K562 (cell line): ENCODE measurements around the gene COX19. TPM values are rescaled to one million over a fixed set of nuclear protein-coding genes. Genes with fewer than 3 reads are reported as not detected.

Source experiments
- ATAC-seq: fragments of 200-7000 bp; cut with Tn5 transposase; 3 replicates; pipeline ENCODE4 v1.9.1; 2020; ENCODE audit warnings: moderate library complexity
- BruUV-seq: library from RNA; stranded (reverse); fragments of 400-500 nt; replicated peaks from 2 replicates; lab custom pipeline; 2021; lab: Mats Ljungman, UMichigan
- CTCF ChIA-PET: fragments of 300-600 bp; formaldehyde crosslinking; extraction: SDS; loops from one replicate; lab custom pipeline; 2021; ENCODE audit warnings: low intra/inter-chr PET ratio; lab: Yijun Ruan, JAX
- POLR2A ChIA-PET: fragments of 300-600, 350-650 bp; sonication (Branson Sonifier 250); formaldehyde crosslinking; extraction: SDS; loops from one replicate; lab custom pipeline; 2021; ENCODE audit warnings: antibody characterized with exemption, inconsistent platforms; lab: Yijun Ruan, JAX
- DNase-seq, 4 experiments: peaks; one replicate each; pipeline versions ENCODE4 v3.0.0 to v3.0.0-alpha.2; 2011 to 2018; ENCODE audit warnings: low spot score in 3 of 4, mixed read lengths in 3 of 4; ENCODE audit errors: extremely low read depth in 1 of 4
- FAIRE-seq: peaks from 2 replicates; lab custom pipeline; 2011; peaks lifted over from hg19 to GRCh38; lab: Jason Lieb, UNC
- H2AFZ ChIP-seq: 2 replicates; pipeline ENCODE4 v1.6.0; 2011; ENCODE audit warnings: low read depth, low read length, control low read depth, inconsistent platforms
- H3K27ac ChIP-seq: fragments of 200-600 bp; 3 replicates; pipeline ENCODE4 v1.8.0; 2011; ENCODE audit warnings: low read depth, mild to moderate bottlenecking, control low read depth, inconsistent platforms, low read length, moderate library complexity, mixed read lengths; ENCODE audit errors: extremely low read depth
- H3K27me3 ChIP-seq, 2 experiments: fragments of 300-600 bp in 1 of 2; 2 replicates in 1 of 2; 3 replicates in 1 of 2; pipeline versions ENCODE4 v1.6.0 to v1.8.0; 2011; ENCODE audit warnings: inconsistent platforms in 2 of 2, low read length in 2 of 2, mild to moderate bottlenecking in 1 of 2, mixed read lengths in 1 of 2, moderate library complexity in 1 of 2; ENCODE audit not compliant: control insufficient read depth in 2 of 2, insufficient read depth in 2 of 2
- H3K36me3 ChIP-seq: fragments of 300-600 bp; 3 replicates; pipeline ENCODE4 v1.8.0; 2011; ENCODE audit warnings: mild to moderate bottlenecking, low read length, inconsistent platforms; ENCODE audit not compliant: control insufficient read depth, insufficient read depth
- H3K4me1 ChIP-seq, 2 experiments: fragments of 200-600 bp in 1 of 2; replicated peaks in 1 of 2; 2 replicates in 1 of 2; 3 replicates in 1 of 2; pipeline versions ENCODE4 v1.5.1 to v1.8.0; 2011; ENCODE audit warnings: inconsistent platforms in 2 of 2, low read length in 2 of 2, mild to moderate bottlenecking in 1 of 2, mixed read lengths in 1 of 2, moderate library complexity in 1 of 2; ENCODE audit not compliant: control insufficient read depth in 2 of 2, insufficient read depth in 2 of 2
- H3K4me2 ChIP-seq: 2 replicates; pipeline ENCODE4 v1.6.1; 2011; ENCODE audit warnings: low read length, control low read depth, inconsistent platforms, mixed read lengths; ENCODE audit not compliant: insufficient read depth
- H3K4me3 ChIP-seq: fragments of 200-600 bp; sonication (generic), shearing (Covaris generic); 2 replicates; pipeline ENCODE4 v1.5.1; 2016; ENCODE audit warnings: control low read depth, inconsistent platforms
- H3K79me2 ChIP-seq: fragments of 200-600 bp; 3 replicates; pipeline ENCODE4 v1.8.0; 2011; ENCODE audit warnings: low read length, inconsistent platforms; ENCODE audit not compliant: control insufficient read depth, insufficient read depth
- H3K9ac ChIP-seq, 2 experiments: 2 replicates each; pipeline versions ENCODE4 v1.6.0 to v1.6.1; 2011; ENCODE audit warnings: low read depth in 2 of 2, low read length in 2 of 2, control low read depth in 1 of 2, inconsistent platforms in 1 of 2, mild to moderate bottlenecking in 1 of 2, mixed read lengths in 1 of 2; ENCODE audit not compliant: insufficient read depth in 1 of 2
- H3K9me1 ChIP-seq: one replicate; pipeline ENCODE4 v1.6.0; 2011; ENCODE audit warnings: inconsistent platforms, mild to moderate bottlenecking, low read length, moderate library complexity; ENCODE audit not compliant: control insufficient read depth, insufficient read depth
- H3K9me3 ChIP-seq: replicated peaks from 2 replicates; pipeline ENCODE4 v1.5.1; 2011; ENCODE audit warnings: low read depth, low read length, inconsistent platforms; ENCODE audit not compliant: control insufficient read depth, insufficient read depth
- H4K20me1 ChIP-seq: replicated peaks from 2 replicates; pipeline ENCODE4 v1.6.1; 2011; ENCODE audit warnings: low read length, inconsistent platforms, mixed read lengths; ENCODE audit not compliant: control insufficient read depth, insufficient read depth
- E2F6 ChIP-seq, 2 experiments: IDR thresholded peaks; 2 replicates each; pipeline ENCODE4 v1.6.1; 2011; ENCODE audit warnings: borderline replicate concordance in 1 of 2, control low read depth in 1 of 2, low read depth in 1 of 2, low read length in 1 of 2, mild to moderate bottlenecking in 1 of 2, mixed read lengths in 1 of 2, moderate library complexity in 1 of 2; ENCODE audit not compliant: insufficient read depth in 1 of 2, insufficient read length in 1 of 2, poor library complexity in 1 of 2, severe bottlenecking in 1 of 2; ENCODE audit errors: extremely low read depth in 1 of 2
- UBTF ChIP-seq, 2 experiments: IDR thresholded peaks; 2 replicates each; pipeline ENCODE4 v1.6.1; 2012; ENCODE audit warnings: improper control_type of control experiment in 2 of 2, low read depth in 2 of 2, low read length in 2 of 2, borderline replicate concordance in 1 of 2
- WGBS: fragments of 100-300 bp; shearing (Covaris generic); methylation state at CpG from one replicate; pipeline ENCODE4 v1.1.6; 2016; ENCODE audit warnings: low coverage, mixed read lengths; ENCODE audit not compliant: insufficient coverage; ENCODE audit errors: missing lambda C conversion rate; 5-methylcytosine and 5-hydroxymethylcytosine counted together
- in situ Hi-C: fragments of 300-500 bp; cut with MboI; formaldehyde crosslinking; loops from 4 replicates; pipeline ENCODE4 v1.15.0; 2018; ENCODE audit warnings: inconsistent platforms, mixed read lengths
- intact Hi-C: fragments of 100-400 bp; cut with micrococcal nuclease; formaldehyde crosslinking; loops from 2 replicates; pipeline ENCODE4 v1.14.2; 2022
- polyA plus RNA-seq, 8 experiments: library from polyadenylated mRNA; depleted of rRNA in 4 of 8; stranded (reverse) in 5 of 8; unstranded in 3 of 8; fragments of >200 nt; fragmentation: Nextera tagmentation in 2 of 8; fragmentation: Illumina TruSeq in 1 of 8; extraction: Ambion mirVana in 2 of 8; extraction: Trizol in 1 of 8; gene quantifications; 2 replicates each; pipeline versions ENCODE4 v1.2.1 to v1.2.3, GENCODE V29; 2011 to 2014; ENCODE audit warnings: inconsistent platforms in 1 of 8, missing spikeins in 1 of 8
- total RNA-seq, 7 experiments: library from RNA; depleted of rRNA in 6 of 7; stranded (reverse); fragments of >200 nt in 6 of 7; fragmentation: Illumina TruSeq in 2 of 7; extraction: Trizol in 2 of 7; gene quantifications; 2 replicates each; pipeline versions ENCODE4 v1.2.1 to v1.2.3, GENCODE V29; 2011 to 2021; ENCODE audit warnings: low replicate concordance in 1 of 7

The COX19 gene
- total and polyA plus RNA-seq, 9 of the 15 experiments (the other 6 are each of a cell fraction or from before 2014, with no cell fraction given): 5.2 to 10.5 (median 7.9) TPM

- 30% methylated on average over 22 of the region's 40 CpGs for WGBS
- intact Hi-C loops: no loop called here
- in situ Hi-C loops: no loop called here
- POLR2A ChIA-PET: no interaction called here
- Histone ChIP-seq H3K4me3 (no peak overlapping the region), H3K9ac (no peak overlapping the region), H3K79me2 (no peaks in the 10 kb centered on the region), H3K4me2 (no peak overlapping the region), H3K27ac (no peak overlapping the region), H3K36me3 (no peaks in the 10 kb centered on the region), H2AFZ (no peak overlapping the region), H4K20me1 (no peaks in the 10 kb centered on the region), H3K4me1 (peaks cover 10 to 52% of the 10 kb centered on the region in 2 experiments), H3K27me3 (peaks cover 0 to 23% of the 10 kb centered on the region in 2 experiments; a peak in 3 of 5 replicates), H3K9me1 (no peaks in the 10 kb centered on the region), H3K9me3 (no peaks in the 10 kb centered on the region)
- BruUV-seq: no TSS peak
- TF ChIP-seq UBTF (IDR thresholded peaks at IDR 0.05; ENCODE audit: borderline replicate concordance in 1 of 2, low read depth in 2 of 2, low read length in 2 of 2) (no peak), E2F6 (IDR thresholded peaks at IDR 0.05; ENCODE audit: borderline replicate concordance in 1 of 2, extremely low read depth in 1 of 2, insufficient read depth in 1 of 2, insufficient read length in 1 of 2, low read depth in 1 of 2, low read length in 1 of 2, poor library complexity in 1 of 2, severe bottlenecking in 1 of 2) (peak in 1 of 2 experiments; percentile 26)
- CTCF ChIA-PET: no interaction called here
- DNase-seq (no peak), ATAC-seq (no peak), FAIRE-seq (no peak)
Observed at GRCh38 chr7:920351-921070, 54.8 kb downstream of the COX19 start.
